WTC11 (cell line): ENCODE results near the gene ARPC1B. TPM values are rescaled to one million over a fixed set of nuclear protein-coding genes. Genes with fewer than 3 reads are reported as not detected.
A peak's percentile ranks its signal among the peaks of the same experiment; 100 is the strongest.

Experiments used
- ATAC-seq: fragments of 200-7000 bp; cut with Tn5 transposase; 2 replicates; pipeline ENCODE4 v1.10.0; 2021; ENCODE audit warnings: mild to moderate bottlenecking, moderate library complexity
- CTCF ChIA-PET: fragments of 300-600 bp; sonication (Branson Sonifier 250); formaldehyde crosslinking; loops from one replicate; lab custom pipeline; 2021; ENCODE audit warnings: antibody characterized with exemption; lab: Charles Lee
- POLR2A ChIA-PET: fragments of 350-600 bp; sonication (Branson Sonifier 250); formaldehyde crosslinking; loops from one replicate; lab custom pipeline; 2021; ENCODE audit warnings: antibody characterized with exemption; lab: Charles Lee
- DNase-seq: peaks from one replicate; pipeline ENCODE4 v3.0.0; 2021; ENCODE audit warnings: low spot score
- H3K27ac Mint-ChIP-seq: 2 replicates; pipeline ENCODE4 v1.8.0; 2021; ENCODE audit warnings: mixed read lengths
- H3K27me3 Mint-ChIP-seq: 2 replicates; pipeline ENCODE4 v1.8.0; 2021; ENCODE audit warnings: low read depth, mild to moderate bottlenecking, moderate library complexity, mixed read lengths
- H3K36me3 Mint-ChIP-seq: 2 replicates; pipeline ENCODE4 v1.8.0; 2021; ENCODE audit warnings: mixed read lengths
- H3K4me1 Mint-ChIP-seq: 2 replicates; pipeline ENCODE4 v1.8.0; 2022; ENCODE audit warnings: mixed read lengths
- H3K4me3 Mint-ChIP-seq: 2 replicates; pipeline ENCODE4 v1.8.0; 2021; ENCODE audit warnings: mild to moderate bottlenecking, moderate library complexity, mixed read lengths
- H3K9me3 Mint-ChIP-seq: 2 replicates; pipeline ENCODE4 v1.8.0; 2021; ENCODE audit warnings: mixed read lengths
- ARID4B ChIP-seq: sonication (generic); formaldehyde crosslinking; IDR thresholded peaks from 2 replicates; pipeline ENCODE4 v1.8.0; 2023; ENCODE audit warnings: missing genetic modification reagents, mild to moderate bottlenecking, borderline replicate concordance
- ATF2 ChIP-seq: sonication (generic); formaldehyde crosslinking; IDR thresholded peaks from 2 replicates; pipeline ENCODE4 v1.8.1; 2022; ENCODE audit warnings: low read depth, missing genetic modification reagents, borderline replicate concordance
- EMX1 ChIP-seq: fragments of 250-450 bp; sonication (Bioruptor Pico); IDR thresholded peaks from 2 replicates; pipeline ENCODE4 v1.8.0; 2021; ENCODE audit warnings: mild to moderate bottlenecking
- GABPB1 ChIP-seq: sonication (generic); formaldehyde crosslinking; IDR thresholded peaks from 2 replicates; pipeline ENCODE4 v1.8.1; 2023; ENCODE audit warnings: mild to moderate bottlenecking, missing genetic modification reagents
- GRHL2 ChIP-seq: fragments of 250-450 bp; sonication (Bioruptor Pico); IDR thresholded peaks from 2 replicates; pipeline ENCODE4 v1.8.0; 2022; ENCODE audit warnings: mild to moderate bottlenecking, moderate library complexity; ENCODE audit not compliant: insufficient replicate concordance, severe bottlenecking
- IRF2 ChIP-seq: sonication (generic); formaldehyde crosslinking; IDR thresholded peaks from 2 replicates; pipeline ENCODE4 v1.8.0; 2022; ENCODE audit warnings: low read depth, missing genetic modification reagents, borderline replicate concordance
- OVOL2 ChIP-seq: fragments of 250-450 bp; sonication (Bioruptor Pico); IDR thresholded peaks from 2 replicates; pipeline ENCODE4 v1.9.0; 2021; ENCODE audit warnings: mild to moderate bottlenecking, borderline replicate concordance
- PREB ChIP-seq: sonication (generic); formaldehyde crosslinking; IDR thresholded peaks from 2 replicates; pipeline ENCODE4 v1.8.1; 2022; ENCODE audit warnings: mild to moderate bottlenecking, missing genetic modification reagents, moderate library complexity, borderline replicate concordance
- RORB ChIP-seq: fragments of 250-450 bp; sonication (Bioruptor Pico); IDR thresholded peaks from 2 replicates; pipeline ENCODE4 v1.9.0; 2021; ENCODE audit warnings: mild to moderate bottlenecking
- STAT6 ChIP-seq: sonication (generic); formaldehyde crosslinking; conservative IDR thresholded peaks from 2 replicates; pipeline ENCODE4 v1.8.1; 2023; ENCODE audit warnings: mild to moderate bottlenecking, low read depth, missing genetic modification reagents, moderate library complexity
- ZNF121 ChIP-seq: sonication (generic); formaldehyde crosslinking; IDR thresholded peaks from 2 replicates; pipeline ENCODE4 v1.8.0; 2023; ENCODE audit warnings: missing genetic modification reagents
- ZNF138 ChIP-seq: sonication (generic); formaldehyde crosslinking; conservative IDR thresholded peaks from 2 replicates; pipeline ENCODE4 v1.8.1; 2022; ENCODE audit warnings: mild to moderate bottlenecking, moderate library complexity, missing genetic modification reagents
- ZNF396 ChIP-seq: fragments of 250-450 bp; sonication (Bioruptor Pico); IDR thresholded peaks from 2 replicates; pipeline ENCODE4 v1.8.0; 2021; ENCODE audit warnings: mild to moderate bottlenecking, moderate library complexity, borderline replicate concordance
- total RNA-seq: library from RNA; stranded (reverse); gene quantifications from 3 replicates; pipeline ENCODE4 v1.2.3, GENCODE V29; 2021

Gene ARPC1B
- total RNA-seq, 1 experiment from 2014 or later, result 66.2 TPM

GRCh38 chr7:99422625-99423024 lies 48.1 kb downstream of the ARPC1B start:
- no peak overlapping the region for H3K4me3 Mint-ChIP-seq
- POLR2A ChIA-PET, result interaction anchor here (0.6 to 1.1 kb wide), 2 partner anchors 14 to 28 kb away, joined by 5 to 8 read pairs; partner anchors contain the start of genes BUD31 and PDAP1
- H3K27me3 Mint-ChIP-seq, result no peaks in the 10 kb centered on the region; the same call in 1 of the 2 replicates
- no peak for DNase-seq
- TF ChIP-seq PREB (CRISPR knock-in tag) (no peak), ZNF138 (CRISPR knock-in tag) (no peak), STAT6 (no peak), IRF2 (CRISPR knock-in tag) (no peak), GRHL2 (CRISPR knock-in tag) (no peak)
- TF ChIP-seq, all 79 proteins: peak for 0
- H3K27ac Mint-ChIP-seq, result peak overlapping the region; percentile 91
- CTCF ChIA-PET, result no interaction called here
- no peaks in the 10 kb centered on the region for H3K9me3 Mint-ChIP-seq
- no peak for ATAC-seq
- H3K36me3 Mint-ChIP-seq, result peaks cover 62% of the 10 kb centered on the region
- H3K4me1 Mint-ChIP-seq, result peaks cover 9% of the 10 kb centered on the region

- Mint-ChIP-seq H3K4me1 (peaks cover 9% of the 10 kb centered on the region), H3K4me3 (no peak overlapping the region), H3K9me3 (no peaks in the 10 kb centered on the region), H3K27ac (no peak overlapping the region), H3K27me3 (no peaks in the 10 kb centered on the region; the same call in 1 of the 2 replicates), H3K36me3 (peaks cover 60% of the 10 kb centered on the region)
- ATAC-seq, result no peak
- ChIA-PET POLR2A (interaction anchor here (0.6 kb wide), 2 partner anchors 16 to 37 kb away, joined by 3 read pairs; partner anchors contain the start of gene BUD31), CTCF (no interaction called here)
- DNase-seq, result no peak
- TF ChIP-seq GRHL2 (CRISPR knock-in tag) (no peak), ZNF396 (CRISPR knock-in tag) (no peak), ATF2 (CRISPR knock-in tag) (no peak)
- TF ChIP-seq, all 79 proteins: peak for 0
These were observed 50.6 kb downstream of the ARPC1B start for GRCh38 chr7:99424932-99425730.

- no peaks in the 10 kb centered on the region for H3K4me1 Mint-ChIP-seq
- no peak overlapping the region for H3K4me3 Mint-ChIP-seq
- TF ChIP-seq EMX1 (CRISPR knock-in tag) (no peak), ZNF121 (peak; percentile 75)
- TF ChIP-seq, all 79 proteins: peak for 1
- H3K27me3 Mint-ChIP-seq, result no peaks in the 10 kb centered on the region
- DNase-seq (no peak), ATAC-seq (no peak)
- H3K9me3 Mint-ChIP-seq, result no peaks in the 10 kb centered on the region
- CTCF ChIA-PET, result interaction anchor here (0.6 kb wide), 1 partner anchor 9 kb away, joined by 3 read pairs; no protein-coding TSS in a partner anchor
- H3K36me3 Mint-ChIP-seq, result peaks cover 68% of the 10 kb centered on the region
- H3K27ac Mint-ChIP-seq, result no peak overlapping the region
- POLR2A ChIA-PET, result interaction anchor here (0.9 kb wide), 1 partner anchor 20 kb away, joined by 3 read pairs; the partner anchor contains the start of genes BUD31 and PDAP1
These were observed 54.5 kb downstream of the ARPC1B start for GRCh38 chr7:99428972-99429566.

GRCh38 chr7:99429756-99430155 lies 55.2 kb downstream of the ARPC1B start:
- Mint-ChIP-seq H3K4me1 (no peaks in the 10 kb centered on the region), H3K4me3 (no peak overlapping the region), H3K9me3 (no peaks in the 10 kb centered on the region), H3K27me3 (no peaks in the 10 kb centered on the region), H3K27ac (no peak overlapping the region), H3K36me3 (peaks cover 66% of the 10 kb centered on the region)
- ATAC-seq, result no peak
- POLR2A ChIA-PET, result interaction anchor here (0.9 kb wide), 1 partner anchor 21 kb away, joined by 3 read pairs; the partner anchor contains the start of genes BUD31 and PDAP1
- DNase-seq, result no peak
- CTCF ChIA-PET, result interaction anchor here (0.6 kb wide), 1 partner anchor 10 kb away, joined by 3 read pairs; no protein-coding TSS in a partner anchor
- TF ChIP-seq OVOL2, result no peak
- no peak for TF ChIP-seq ARID4B (CRISPR knock-in tag)
- TF ChIP-seq GABPB1 (CRISPR knock-in tag), result no peak
- no peak for TF ChIP-seq RORB (CRISPR knock-in tag)
